Renal cortex interstitium (tissue), 11 donors: Measurements from ENCODE around the gene SLC23A1. TPM values are rescaled to one million over a fixed set of nuclear protein-coding genes. Genes with fewer than 3 reads are reported as not detected.
"Not testable (repeated sequence)": the region's sequence is repeated elsewhere in the genome, so short reads cannot be mapped to it uniquely, and the experiment has no call there.

ENCODE experiments used
- DNase-seq, 11 donors: peaks; one replicate each; pipeline ENCODE4 v3.0.0-alpha.2; 2013; ENCODE audit warnings: low read depth in 9 of 11, low spot score in 4 of 11; ENCODE audit errors: extremely low read depth in 1 of 11
- polyA plus RNA-seq, 3 donors: library from polyadenylated mRNA; unstranded; fragments of 120-200 nt; gene quantifications; one replicate each; pipeline ENCODE4 v1.2.1, GENCODE V29; 2013; ENCODE audit not compliant: insufficient read length in 3 of 3

Gene SLC23A1
- polyA plus RNA-seq, 3 donors, result 11.8 to 21.7 (median 14.2) TPM

DNA sequence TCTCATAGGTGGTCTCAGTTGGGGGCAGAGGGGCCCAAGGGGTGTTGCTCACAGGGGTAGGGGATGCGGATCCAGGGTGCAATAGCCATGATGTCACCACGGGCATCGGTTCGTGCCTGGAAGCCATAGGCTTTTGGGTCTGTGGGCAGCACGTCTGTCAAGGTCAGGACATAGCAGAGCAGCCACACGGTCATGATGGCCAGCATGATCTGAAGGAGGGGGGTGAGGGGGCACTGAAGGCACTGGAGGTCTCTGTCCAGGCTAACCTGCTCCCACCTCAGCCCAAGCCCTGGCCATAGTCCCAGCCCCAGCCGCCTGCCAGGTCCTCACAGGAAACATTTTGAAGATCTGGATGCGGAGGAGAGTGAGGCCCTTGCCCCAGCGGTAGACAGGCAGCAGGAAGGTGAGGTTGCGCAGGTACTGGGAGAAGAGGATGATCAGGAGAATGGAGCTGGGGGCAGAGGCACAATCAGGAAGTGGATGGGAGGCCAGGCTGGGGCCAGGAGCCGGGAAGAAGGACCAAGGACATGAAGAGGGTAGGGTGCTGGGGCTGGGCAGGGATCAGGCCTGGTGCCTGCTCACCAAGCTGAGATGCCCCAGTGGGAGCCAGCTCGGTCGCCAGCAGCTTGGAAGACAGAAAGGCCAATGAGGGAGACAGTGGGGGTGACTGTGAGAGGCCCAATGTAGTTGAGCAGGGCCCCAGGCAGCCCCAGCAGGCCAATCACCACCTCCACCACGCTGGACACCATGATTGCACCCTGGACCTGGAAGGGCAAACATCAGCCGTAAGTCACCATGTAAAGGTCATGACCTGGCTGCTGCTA lies 3.3 kb downstream of the SLC23A1 start:
- DNase-seq, result no peak

DNA sequence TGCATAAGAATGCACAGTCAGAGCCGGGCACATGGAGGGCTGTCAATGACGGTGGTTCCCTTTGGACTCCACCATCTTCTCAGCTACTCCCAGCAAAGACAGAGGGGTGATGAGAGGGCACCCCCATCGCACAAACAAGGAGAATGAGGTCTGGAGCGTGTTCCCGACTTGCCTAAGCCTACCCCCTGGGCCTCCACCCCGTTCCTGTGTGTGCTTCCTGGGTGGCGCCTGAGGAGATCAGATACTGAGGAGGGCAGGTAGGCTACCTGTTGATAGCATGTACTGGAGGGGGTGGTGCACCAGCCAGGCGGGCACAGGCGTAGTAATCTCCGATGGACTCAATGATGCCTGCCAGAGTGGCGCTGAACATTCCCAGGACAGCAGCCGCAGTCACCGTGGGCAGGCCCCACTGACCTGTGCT lies 4.1 kb downstream of the SLC23A1 start:
- no peak for DNase-seq

DNA sequence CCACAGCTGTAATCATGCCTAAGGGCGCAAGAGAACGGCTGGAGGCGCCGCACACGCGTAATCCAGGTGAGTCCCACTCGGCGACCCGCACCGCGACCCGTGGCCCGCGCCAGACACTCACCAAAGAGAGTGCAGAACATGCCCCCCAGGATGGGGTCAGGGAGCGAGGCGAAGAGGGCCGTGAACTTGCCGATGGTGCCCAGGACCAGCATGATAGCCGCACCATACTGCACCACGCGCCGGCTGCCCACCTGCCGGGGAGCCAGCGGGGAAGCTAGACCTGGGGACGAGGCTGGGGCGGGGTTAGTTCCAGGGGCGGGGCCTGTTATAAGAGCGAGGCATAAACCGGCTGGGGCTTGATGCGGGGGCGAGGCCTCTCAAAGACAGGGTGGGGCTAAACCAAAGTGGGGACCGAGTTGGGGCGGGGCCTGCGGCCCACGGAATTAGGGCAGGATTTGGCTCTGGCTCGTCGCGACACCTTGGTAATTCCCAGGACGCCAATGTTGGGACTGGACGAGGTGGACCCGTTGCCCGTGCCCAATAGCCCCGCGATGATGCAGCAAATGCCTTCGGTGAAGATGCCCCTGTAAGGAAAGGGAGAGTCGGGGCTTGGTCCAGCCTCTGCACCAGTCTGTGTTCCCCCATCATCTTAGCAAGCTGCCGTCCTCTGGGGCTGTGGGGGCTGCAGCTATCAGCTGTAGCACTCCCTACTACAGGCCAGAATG lies 4.8 kb downstream of the SLC23A1 start:
- no peak for DNase-seq

DNA sequence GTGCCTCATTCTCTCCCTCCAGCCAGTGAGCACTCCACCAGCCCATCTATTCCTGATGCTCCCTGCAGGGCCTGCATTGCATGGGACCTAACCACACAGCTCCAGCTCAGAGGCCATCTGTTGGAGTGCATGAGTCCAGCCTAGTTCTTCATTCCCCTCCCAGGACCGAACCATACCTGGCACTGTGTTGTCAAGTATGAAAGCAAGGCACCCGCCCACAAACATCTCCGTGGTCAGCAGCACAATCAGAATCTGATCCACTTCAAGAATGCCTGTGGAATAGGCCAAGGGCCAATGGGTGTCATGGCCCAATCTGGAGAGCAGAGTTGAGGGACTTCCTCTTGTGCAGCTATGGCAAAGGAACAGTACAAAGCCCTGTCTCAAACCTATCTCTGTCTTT lies 5.9 kb downstream of the SLC23A1 start:
- no peak for DNase-seq

DNA sequence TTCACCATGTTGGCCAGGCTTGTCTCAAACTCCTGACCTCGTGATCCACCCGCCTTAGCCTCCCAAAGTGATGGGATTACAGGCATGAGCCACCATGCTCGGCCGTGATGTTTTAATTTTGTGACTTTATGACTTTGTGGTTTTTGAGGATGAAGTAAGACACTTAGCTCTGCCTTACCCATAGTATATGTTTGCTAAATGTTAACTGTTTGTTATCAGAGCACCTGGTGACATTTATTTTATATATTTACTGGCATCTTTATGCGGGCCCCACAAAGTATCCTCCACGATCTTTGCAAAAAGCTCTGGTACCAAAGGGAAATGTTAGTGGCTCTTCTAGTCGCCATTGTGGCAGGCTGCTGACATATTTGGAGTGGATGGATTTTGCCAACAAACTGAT lies 6.7 kb downstream of the SLC23A1 start:
- DNase-seq, result no peak

DNA sequence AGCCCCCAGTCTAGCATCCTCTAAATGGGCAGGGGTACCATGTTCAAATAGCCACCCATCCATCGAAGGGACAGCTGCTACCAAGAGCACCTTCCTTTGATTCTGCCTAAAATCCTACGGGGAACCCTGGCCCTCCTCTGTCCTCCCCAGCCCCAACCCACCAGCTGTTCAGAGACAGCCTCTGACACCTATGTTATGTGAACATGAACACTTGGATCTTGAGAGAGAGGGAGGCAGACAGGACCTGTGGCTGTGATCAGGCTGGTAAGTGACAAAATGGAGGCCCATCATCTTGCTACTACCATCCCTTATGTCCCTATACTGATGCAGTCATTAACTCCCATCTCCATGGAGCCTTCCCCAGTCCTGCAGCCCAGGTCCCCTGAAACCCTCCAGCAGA lies 8.2 kb downstream of the SLC23A1 start:
- no peak for DNase-seq

DNA sequence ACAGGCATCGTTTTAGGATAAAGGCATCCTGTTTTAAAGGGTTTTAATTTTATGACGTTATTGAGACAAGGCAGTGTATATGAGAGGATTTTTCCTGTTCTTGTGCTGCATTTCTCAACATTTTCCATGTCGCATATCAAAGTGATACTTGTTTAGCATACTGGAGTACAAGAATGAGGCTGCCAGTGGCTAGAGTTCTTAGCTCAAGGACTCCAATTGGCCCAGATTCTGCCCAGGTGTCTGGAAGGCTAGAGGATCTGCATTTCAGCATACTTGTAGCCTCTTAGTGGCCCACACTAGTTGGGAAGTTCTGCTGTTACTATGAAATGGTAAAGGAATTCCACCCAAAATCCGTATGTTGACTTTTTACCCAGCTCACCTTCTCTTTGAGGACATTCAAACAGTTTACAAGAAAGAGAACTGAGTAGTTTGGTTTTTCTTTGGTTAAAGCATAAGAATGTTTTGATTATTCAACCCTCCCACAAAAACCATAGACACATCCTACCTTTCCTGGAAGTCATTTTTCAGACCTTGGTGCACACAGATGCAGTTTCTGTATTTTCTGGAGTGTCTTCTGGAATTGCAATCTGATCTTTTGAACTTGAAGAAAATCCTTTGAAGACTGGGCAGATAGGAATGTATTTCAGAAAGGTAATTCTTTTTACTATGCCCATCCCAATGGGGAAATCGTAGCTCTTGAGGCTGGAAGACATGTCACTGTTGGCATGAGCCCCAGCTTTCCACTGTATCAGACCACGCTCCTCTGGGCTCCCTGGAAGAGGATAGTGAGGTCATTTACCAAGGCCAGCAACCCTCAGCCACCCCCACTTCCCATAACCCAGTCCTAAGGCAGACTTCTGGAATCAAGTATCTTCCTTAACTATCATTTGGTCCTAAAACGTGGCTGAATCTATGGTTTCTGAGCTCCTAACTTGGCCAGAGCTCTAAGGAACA lies 11.3 kb downstream of the SLC23A1 start:
- no peak for DNase-seq

DNA sequence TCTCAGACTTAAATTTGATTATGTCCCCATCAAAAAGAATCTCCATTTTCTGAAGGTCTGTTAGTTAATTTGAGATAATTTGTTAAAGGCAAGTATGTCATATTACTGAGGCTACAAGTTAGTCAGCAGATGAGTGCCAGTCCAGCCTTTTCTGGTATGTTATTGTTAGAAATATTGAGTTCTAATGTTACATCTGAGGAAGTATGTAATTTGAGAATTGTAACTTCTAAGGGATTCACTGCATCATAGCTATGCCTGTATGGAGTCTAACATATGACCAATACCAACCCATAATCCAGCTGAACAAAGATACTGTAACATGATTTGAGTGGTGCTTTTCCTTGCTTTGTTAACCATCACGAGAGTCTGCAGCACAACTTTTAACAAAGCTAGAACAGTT lies 13.9 kb downstream of the SLC23A1 start:
- no peak for DNase-seq

DNA sequence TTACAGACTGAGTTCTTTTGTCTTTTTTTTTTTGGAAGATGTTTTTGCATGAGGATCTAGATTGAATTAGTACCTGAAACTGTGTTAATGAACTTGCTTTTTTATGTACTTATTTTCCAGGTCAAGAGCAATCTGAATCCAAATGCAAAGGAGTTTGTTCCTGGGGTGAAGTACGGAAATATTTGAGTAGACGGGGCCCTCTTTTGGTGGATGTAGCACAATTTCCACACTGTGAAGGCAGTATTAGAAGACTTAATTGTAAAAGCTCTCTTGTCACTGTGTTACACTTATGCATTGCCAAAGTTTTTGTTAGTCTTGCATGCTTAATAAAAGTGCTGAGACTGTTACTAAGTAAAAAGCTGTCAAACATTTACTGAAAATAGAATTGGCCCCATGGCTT lies 14.5 kb downstream of the SLC23A1 start:
- DNase-seq, result no peak

DNA sequence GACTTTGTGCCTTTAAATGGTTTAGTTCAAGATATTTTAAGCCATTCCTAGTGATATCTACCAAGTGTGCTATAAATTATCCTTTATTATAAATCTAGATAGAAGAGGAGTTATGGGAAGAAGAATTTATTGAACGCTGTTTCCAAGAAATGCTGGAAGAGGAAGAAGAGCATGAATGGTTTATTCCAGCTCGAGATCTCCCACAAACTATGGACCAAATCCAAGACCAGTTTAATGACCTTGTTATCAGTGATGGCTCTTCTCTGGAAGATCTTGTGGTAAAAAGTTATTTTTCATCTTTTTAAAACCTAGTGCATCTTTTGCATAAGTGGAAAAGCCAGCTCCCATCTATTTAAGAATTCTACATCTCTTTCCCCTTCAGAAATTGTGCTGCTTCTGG lies 18.6 kb downstream of the SLC23A1 start:
- DNase-seq, result no peak

DNA sequence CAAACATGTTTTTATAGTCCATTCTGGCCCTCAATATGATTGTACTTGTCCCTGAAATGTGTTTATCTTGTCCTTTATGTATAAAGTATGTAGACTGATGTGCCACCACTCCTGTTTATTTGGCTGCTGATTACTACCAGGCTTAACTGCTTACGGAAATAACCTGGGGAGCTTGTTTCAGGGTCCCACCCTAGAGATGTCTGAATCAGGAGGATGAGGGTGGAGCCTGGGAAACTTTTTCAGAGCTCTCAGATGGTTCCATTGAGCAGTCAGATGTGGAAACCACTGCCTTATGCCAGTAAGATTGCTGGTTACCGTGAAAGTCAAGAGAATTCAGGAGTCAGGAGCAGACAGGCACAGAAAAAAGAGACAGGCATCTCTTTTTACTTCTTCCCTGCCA lies 19.2 kb downstream of the SLC23A1 start:
- DNase-seq, result no peak

DNA sequence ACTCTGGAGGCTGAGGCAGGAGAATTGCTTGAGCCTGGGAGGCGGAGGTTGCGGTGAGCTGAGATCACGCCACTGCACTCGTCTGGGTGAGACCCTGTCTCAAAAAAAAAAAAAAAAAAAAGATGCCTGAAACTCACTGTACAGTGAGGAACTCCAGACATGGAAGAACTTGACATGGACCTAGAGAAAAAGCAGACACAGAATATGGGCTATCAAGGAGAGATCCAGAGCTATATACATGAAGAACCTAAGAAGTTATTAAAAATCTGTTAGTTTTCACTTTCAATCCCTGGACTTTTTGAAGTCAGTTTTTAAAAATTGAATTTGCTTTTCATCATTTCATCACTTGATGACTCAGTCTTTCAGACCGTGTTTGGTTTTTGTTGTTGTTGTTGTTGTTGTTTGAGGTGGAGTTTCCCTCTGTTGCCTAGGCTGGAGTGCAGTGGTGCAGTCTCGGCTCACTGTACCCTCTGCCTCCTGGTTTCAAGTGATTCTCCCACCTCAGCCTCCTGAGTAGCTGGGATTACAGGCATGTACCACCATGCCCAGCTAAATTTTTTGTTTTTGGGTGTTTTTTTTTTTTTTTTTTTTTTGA lies 21.2 kb downstream of the SLC23A1 start:
- DNase-seq, result no peak

DNA sequence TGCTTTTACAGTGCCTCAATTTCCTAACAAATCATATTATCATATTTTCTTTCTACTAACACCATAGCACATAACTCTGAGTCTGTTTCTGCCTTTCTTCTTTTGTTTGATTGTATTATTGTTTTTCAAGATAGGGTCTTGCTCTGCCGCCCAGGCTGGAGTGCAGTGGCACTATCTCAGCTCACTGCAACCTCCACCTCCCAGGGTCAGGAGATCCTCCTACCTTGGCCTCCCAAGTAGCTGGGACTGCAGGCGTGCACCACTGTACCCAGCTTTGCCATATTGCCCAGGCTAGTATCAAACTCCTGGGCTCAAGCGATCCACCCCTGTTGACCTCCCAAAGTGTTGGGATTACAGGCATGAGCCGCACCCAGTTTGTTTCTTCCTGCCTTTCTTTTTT lies 22.7 kb downstream of the SLC23A1 start:
- no peak for DNase-seq

DNA sequence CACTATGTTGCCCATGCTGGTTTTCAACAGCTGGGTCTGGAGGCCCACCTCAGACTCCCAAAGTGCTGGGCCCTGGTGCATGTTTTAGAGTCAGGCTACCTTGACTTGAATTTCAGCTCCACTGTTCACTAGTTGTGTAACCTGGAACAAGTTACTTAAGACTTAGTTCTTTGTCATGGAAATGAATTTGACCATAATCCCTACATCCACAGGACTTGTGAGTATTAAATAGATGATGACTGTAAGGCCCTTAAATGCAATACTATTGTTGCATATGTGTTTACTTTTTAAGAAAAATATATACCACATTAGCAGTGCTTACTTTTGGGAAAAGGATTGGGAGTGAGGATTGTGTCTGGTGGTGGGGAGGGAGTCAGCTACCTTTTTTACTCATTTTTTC lies 25.0 kb downstream of the SLC23A1 start:
- DNase-seq, result no peak

DNA sequence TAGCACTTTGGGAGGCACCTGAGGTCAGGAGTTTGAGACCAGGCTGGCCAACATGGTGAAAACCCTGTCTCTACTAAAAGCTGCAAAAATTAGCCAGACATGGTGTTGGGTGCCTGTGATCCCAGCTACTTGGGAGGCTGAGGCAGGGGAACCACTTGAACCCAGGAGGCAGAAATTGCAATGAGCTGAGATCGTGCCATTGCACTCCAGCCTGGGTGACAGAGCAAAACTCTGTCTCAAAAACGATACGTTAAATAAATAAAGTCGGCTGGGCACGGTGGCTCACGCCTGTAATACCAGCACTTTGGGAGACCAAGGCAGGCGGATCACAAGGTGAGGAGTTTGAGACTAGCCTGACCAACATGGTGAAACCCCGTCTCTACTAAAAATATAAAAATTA lies 27.2 kb downstream of the SLC23A1 start:
- not testable (repeated sequence) for DNase-seq

DNA sequence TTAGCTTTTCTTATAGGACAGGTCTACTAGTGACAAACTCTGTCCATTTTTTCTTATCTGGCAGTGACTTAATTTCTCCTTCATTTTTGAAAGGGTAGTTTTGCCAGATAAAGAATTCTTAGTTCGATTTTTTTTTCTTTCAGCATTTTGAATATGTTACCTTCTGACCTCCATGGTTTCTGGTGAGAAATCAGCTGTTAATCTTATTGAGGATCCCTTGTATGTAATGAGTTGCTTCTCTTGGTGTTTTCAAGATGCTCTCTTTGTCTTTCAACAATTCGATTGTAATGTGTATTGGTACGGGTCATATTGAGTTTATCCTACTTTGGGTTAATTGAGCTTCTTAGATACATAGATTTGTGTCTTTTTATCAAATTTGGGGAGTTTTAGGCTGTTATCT lies 28.9 kb downstream of the SLC23A1 start:
- DNase-seq, result no peak

DNA sequence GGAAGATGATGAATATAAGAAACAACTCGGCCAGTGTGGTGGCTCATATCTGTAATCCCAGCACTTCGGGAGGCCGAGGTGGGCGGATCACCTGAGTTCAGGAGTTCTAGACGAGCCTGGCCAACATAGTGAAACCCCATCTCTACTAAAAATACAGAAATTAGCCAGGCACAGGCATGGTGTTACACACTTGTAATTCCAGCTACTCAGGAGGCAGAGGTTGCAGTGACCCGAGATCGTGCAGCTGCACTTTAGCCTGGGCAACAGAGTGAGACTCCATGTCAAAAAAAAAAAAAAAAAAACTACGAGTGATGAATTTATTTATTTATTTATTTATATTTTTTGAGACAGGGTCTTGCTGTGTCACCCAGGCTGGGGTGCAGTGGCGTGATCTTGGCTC lies 35.2 kb downstream of the SLC23A1 start:
- DNase-seq, result not testable (repeated sequence)

DNA sequence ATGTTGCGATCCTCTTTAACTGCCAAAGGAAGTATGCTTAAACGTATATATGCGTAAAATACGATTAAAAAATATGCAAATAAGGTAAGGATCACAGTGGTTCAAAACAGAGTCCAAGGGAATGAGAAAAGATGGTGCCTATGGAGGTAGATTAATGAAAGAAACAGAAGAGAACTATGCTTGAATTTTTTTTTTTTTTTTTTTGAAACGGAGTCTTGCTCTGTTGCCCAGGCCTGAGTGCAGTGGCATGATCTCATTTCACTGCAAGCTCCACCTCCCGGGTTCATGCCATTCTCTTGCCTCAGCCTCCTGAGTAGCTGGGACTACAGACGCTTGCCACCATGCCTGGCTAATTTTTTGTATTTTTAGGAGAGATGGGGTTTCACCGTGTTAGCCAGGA lies 37.7 kb downstream of the SLC23A1 start:
- not testable (repeated sequence) for DNase-seq

DNA sequence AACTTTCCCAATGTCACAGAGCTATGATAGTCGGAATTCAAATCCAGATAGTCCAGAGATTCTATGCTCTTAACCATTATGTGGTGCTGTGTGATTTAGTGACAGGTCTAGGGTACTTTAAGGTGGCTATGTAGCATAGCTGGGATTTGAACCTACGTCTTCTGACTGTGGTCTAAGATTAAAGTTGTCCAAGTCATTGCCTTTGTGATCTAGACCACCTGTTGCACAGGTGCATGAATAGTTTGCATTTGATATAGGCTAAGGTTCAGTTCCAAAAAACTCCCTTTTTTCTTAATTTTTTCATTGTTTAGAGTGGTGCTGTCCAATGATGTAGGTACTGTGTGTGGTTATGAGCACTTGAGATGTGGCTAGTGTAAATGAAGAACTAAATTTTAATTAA lies 38.9 kb downstream of the SLC23A1 start:
- DNase-seq, result no peak
